RWPE1 (cell line): ENCODE data around the gene SFPQ.
"Not testable (repeated sequence)": the region's sequence is repeated elsewhere in the genome, so short reads cannot be mapped to it uniquely, and the experiment has no call there.

Experiments used
- CTCF ChIA-PET: fragments of 350-600 bp; sonication (Branson Sonifier 250); formaldehyde crosslinking; extraction: SDS; loops from one replicate; lab custom pipeline; 2021; lab: Yijun Ruan, JAX
- POLR2A ChIA-PET: fragments of 400-600 bp; formaldehyde crosslinking; extraction: SDS; loops from one replicate; lab custom pipeline; 2020; ENCODE audit warnings: antibody characterized with exemption; ENCODE audit not compliant: low non-redundant PET; lab: Yijun Ruan, JAX
- DNase-seq: peaks from one replicate; pipeline ENCODE4 v3.0.0; 2012; ENCODE audit warnings: low spot score
- H3K27ac ChIP-seq: fragments of 450-650 bp; 2 replicates; pipeline ENCODE4 v1.5.1; 2017
- TF ChIP-seq, protein P1 (sequence below): fragments of 450-650 bp; conservative IDR thresholded peaks from 2 replicates; pipeline ENCODE4 v1.5.1; 2017; ENCODE audit warnings: low read depth, mild to moderate bottlenecking

Gene SFPQ

GRCh38 chr1:35151220-35151619 lies 41.7 kb downstream of the SFPQ start:
- DNase-seq = no peak
- H3K27ac ChIP-seq = no peak overlapping the region
- TF ChIP-seq, protein P1, sequence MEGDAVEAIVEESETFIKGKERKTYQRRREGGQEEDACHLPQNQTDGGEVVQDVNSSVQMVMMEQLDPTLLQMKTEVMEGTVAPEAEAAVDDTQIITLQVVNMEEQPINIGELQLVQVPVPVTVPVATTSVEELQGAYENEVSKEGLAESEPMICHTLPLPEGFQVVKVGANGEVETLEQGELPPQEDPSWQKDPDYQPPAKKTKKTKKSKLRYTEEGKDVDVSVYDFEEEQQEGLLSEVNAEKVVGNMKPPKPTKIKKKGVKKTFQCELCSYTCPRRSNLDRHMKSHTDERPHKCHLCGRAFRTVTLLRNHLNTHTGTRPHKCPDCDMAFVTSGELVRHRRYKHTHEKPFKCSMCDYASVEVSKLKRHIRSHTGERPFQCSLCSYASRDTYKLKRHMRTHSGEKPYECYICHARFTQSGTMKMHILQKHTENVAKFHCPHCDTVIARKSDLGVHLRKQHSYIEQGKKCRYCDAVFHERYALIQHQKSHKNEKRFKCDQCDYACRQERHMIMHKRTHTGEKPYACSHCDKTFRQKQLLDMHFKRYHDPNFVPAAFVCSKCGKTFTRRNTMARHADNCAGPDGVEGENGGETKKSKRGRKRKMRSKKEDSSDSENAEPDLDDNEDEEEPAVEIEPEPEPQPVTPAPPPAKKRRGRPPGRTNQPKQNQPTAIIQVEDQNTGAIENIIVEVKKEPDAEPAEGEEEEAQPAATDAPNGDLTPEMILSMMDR = no peak
- POLR2A ChIA-PET = no interaction called here
- CTCF ChIA-PET = no interaction called here

DNA sequence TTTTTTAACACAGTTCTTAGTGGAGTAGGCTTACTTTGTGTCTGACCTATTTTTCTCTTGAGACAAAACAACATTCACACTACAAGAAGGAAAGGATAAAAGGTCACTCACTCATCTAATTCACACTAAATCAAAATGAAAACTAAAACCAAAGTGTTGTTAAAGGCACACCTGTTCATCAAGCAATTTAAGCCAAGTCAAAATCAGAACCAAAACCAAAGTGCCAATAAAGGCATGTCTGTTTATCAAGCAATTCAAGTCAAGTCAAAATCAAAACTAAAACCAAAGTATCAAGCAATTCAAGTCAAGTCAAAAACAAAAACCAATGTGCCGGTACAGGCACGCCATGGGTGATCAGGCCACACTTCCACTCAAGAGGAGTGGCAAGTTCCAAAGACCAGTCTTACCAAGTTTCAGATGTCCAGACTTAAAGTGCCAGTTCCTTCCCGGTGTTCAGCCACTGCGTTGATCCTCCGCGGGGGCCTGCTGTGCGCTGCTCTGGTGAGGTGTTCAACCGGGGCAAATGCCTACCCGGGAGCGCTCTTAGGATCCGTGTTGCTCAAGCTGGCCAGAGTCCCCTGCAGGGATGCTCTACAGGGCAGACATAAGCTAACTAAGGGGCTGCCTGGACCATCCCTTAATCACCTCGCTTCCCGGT lies 46.9 kb downstream of the SFPQ start:
- POLR2A ChIA-PET, DNase-seq, H3K27ac ChIP-seq: not testable (repeated sequence)
- CTCF ChIA-PET = interaction anchor here (0.7 kb wide), 1 partner anchor 117 kb away, joined by 5 read pairs; no protein-coding TSS in a partner anchor

- ChIA-PET POLR2A (no interaction called here), CTCF (no interaction called here)
- TF ChIP-seq, protein P1 = no peak
- DNase-seq = no peak
- H3K27ac ChIP-seq = no peak overlapping the region
Observed at GRCh38 chr1:35143737-35144508, 49.0 kb downstream of the SFPQ start.

GRCh38 chr1:35142728-35143127 lies 50.2 kb downstream of the SFPQ start:
- POLR2A ChIA-PET, H3K27ac ChIP-seq, CTCF ChIA-PET, DNase-seq: not testable (repeated sequence)

DNA sequence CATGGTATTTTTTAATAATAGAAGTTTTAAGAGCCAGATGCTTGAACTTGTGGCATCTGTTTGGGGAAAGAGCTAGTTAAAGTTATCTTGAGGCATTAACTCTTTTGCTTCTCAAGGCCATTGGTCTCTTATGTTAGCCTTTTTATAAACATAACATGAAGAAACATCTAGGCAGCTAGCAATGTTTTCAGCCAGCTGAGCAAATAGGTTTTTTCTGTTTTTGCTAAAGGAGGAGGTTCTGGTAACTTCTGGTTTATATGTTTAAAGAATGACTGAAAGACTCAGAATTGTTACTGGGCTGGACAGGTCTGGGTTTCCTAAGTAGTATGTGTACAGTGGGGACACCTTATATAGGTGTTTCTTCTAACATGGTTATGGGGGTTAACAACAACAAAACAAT lies 50.7 kb downstream of the SFPQ start:
- DNase-seq, CTCF ChIA-PET, POLR2A ChIA-PET, H3K27ac ChIP-seq: not testable (repeated sequence)

DNA sequence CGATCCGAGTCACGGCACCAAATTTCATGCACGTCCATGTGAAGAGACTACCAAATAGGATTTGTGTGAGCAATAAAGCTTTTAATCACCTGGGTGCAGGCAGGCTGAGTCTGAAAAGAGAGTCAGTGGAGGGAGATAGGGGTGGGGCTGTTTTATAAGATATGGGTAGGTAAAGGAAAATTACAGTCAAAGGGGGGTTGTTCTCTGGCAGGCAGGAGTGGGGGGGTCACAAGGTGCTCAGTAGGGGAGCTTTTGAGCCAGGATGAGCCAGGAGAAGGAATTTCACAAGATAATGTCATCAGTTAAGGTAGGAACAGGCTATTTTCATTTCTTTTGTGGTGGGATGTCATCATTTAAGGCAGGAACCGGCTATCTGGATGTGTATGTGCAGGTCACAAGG lies 55.4 kb downstream of the SFPQ start:
- CTCF ChIA-PET, POLR2A ChIA-PET, H3K27ac ChIP-seq, DNase-seq: not testable (repeated sequence)

DNA sequence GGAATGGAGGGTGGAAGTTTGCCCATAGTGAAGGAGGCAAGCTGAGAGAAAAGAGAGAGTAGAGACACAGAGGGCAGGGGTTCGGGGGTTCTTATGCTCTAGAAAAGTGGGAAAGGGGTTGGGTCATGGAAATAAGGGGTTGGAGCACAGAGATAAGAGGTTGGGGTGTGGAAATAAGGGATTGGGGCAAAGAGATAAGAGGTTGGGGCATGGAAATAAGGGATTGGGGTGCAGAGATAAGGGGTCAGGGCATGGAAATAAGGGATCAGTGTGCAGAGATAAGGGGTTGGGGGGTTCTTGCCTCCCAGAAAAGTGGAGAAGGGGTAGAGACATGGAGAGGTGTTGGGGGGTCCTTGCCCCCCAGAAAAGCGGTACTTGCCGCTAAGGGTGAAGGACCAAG lies 56.2 kb downstream of the SFPQ start:
- H3K27ac ChIP-seq = no peak overlapping the region
- TF ChIP-seq, protein P1 = no peak
- DNase-seq = no peak
- CTCF ChIA-PET = no interaction called here
- POLR2A ChIA-PET = no interaction called here
